Rectal smooth muscle tissue (tissue), 1 donor: ENCODE measurements around the gene CSRP1.
"Not testable (repeated sequence)": the region's sequence is repeated elsewhere in the genome, so short reads cannot be mapped to it uniquely, and the experiment has no call there.

Source experiments
- H3K27ac ChIP-seq: one replicate; pipeline ENCODE4 v1.7.0; 2013; ENCODE audit warnings: low read depth, low read length, inconsistent platforms
- H3K27me3 ChIP-seq: one replicate; pipeline ENCODE4 v1.7.0; 2013; ENCODE audit warnings: low read length; ENCODE audit not compliant: control insufficient read depth, insufficient read depth
- H3K36me3 ChIP-seq: one replicate; pipeline ENCODE4 v1.7.0; 2013; ENCODE audit warnings: low read length; ENCODE audit not compliant: control insufficient read depth, insufficient read depth
- H3K4me1 ChIP-seq: one replicate; pipeline ENCODE4 v1.7.0; 2013; ENCODE audit warnings: low read length; ENCODE audit not compliant: control insufficient read depth, insufficient read depth
- H3K4me3 ChIP-seq: one replicate; pipeline ENCODE4 v1.7.0; 2013; ENCODE audit warnings: low read length
- H3K9ac ChIP-seq: one replicate; pipeline ENCODE4 v1.7.0; 2013; ENCODE audit warnings: low read length

The CSRP1 gene

GRCh38 chr1:201483373-201483949 is 23.5 kb downstream of the CSRP1 start:
- H3K36me3 ChIP-seq: peaks cover 39% of the 10 kb centered on the region
- H3K4me3 ChIP-seq: no peak overlapping the region
- H3K27ac ChIP-seq: peak overlapping the region; percentile 72
- H3K27me3 ChIP-seq: no peaks in the 10 kb centered on the region
- peaks cover 25% of the 10 kb centered on the region for H3K4me1 ChIP-seq
- H3K9ac ChIP-seq: no peak overlapping the region

DNA sequence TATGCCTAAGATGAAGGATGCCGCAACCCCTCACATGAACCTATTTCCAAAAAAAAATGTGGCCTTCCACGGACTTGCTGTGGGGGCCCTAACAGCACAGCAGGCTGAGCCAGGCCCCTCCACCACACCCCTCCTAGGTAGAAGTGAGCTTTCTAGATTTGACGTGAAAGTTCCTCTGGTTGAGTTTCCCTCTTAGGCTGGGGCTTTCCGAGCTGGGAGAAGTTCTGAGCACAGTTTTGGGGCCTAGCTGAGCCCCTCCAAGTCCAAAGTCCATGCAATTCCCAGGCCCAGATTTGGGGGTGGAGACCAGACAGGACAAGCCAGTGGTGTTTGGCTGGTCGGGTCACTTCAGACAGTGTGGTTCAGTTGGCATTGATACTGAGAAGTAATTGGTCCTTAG is 24.2 kb downstream of the CSRP1 start:
- H3K27ac ChIP-seq: peak overlapping the region; percentile 76
- H3K9ac ChIP-seq: no peak overlapping the region
- H3K27me3 ChIP-seq: no peaks in the 10 kb centered on the region
- peaks cover 18% of the 10 kb centered on the region for H3K4me1 ChIP-seq
- H3K4me3 ChIP-seq: no peak overlapping the region
- H3K36me3 ChIP-seq: peaks cover 33% of the 10 kb centered on the region

DNA sequence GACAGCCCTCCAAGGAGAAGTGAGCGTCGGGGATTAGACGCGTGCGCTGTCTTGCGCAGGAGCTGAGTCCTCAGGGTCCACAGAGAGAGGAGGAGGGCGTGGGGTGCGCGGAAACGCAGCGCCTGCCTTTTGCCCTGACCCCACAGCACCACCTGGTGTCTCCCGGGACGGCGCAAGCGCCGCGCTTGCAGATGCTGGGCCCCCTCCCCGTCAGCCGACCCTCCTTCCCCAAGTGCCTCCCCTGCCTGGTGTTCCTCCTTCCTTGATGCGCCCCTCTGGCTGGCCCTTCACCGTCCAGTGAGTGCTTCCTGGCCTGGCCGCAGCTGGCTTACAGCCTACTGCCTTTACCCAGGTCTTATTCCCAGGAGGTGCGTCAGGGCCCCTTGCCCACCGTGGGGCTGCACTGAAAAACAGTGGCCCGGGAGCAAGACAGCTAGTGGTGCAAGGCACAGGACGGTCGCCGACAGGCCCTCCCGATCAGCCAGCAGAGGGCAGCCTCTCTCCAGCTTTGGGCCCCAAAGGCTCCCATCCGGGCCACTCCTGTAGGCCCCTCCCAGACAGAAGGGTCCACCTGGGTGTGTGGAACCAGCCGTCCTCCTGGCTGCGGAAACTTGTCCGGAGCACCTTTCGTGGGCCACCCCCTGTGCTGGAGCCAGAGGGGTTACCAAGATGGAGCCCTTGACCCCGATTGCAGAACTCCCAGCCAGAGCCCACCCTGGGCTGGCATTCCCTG is 25.0 kb downstream of the CSRP1 start:
- Histone ChIP-seq H3K27me3 (no peaks in the 10 kb centered on the region), H3K9ac (peak overlapping the region; percentile 25), H3K27ac (peak overlapping the region; percentile 76), H3K4me3 (peak overlapping the region; percentile 58), H3K4me1 (peaks cover 12% of the 10 kb centered on the region), H3K36me3 (peaks cover 29% of the 10 kb centered on the region)

DNA sequence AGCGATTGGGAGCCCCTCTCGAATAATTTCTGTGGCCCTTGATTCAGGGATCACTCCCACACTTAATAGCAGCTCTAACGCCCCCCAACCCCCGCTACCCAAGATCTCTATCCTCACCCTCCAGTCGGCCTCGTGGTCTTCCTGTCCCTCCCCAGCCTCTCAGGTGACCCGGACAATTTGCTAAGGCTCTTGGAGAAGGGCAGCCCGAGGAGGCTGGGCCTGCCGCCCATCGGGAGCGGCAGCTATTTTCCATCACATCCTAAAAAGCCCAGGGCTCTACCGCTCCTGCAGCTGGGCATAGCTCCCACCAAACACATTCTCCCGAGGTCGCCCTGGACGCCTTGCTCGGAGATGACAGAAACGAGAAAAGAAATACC is 25.9 kb downstream of the CSRP1 start:
- Histone ChIP-seq H3K27me3 (no peaks in the 10 kb centered on the region), H3K36me3 (peaks cover 23% of the 10 kb centered on the region), H3K4me3 (peak overlapping the region; percentile 58), H3K27ac (peak overlapping the region; percentile 76), H3K4me1 (peaks cover 11% of the 10 kb centered on the region), H3K9ac (no peak overlapping the region)

DNA sequence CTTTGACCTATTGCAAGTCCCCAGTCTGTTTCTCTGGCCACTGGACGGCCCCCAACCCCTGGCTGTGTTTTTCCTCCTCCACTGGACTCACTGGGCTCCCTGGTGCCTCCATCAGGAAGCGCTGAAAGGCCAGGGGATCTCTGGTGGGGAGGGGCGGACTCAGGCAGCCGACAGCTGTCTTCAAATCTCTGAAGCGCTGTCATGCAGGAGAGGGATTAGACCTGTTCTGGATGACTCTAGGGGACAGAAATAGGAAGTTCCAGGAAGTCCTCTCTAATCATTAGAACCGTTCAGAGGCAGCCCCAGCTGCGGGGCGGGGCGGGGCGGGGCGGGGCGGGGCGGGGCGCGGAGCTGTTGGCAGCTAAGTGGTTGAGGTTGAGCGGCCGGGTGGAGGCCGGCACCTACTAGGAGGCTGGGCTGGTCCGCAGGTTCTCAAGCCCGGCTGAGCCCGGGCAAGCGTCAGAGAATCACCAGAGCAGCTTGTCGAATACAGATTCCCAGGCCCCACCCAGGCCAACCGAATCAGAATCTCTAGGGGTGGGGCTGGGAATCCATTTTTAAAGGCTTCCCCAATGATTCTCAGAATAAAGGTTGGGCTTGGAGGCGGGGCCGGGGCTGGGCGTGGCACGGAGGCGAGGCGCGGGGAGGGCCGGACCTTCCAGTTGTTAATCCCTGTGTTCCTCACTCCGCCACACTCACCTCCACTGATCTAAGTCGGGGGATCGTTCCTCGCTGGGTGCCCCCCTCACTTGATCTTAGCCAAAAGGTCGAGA is 26.5 kb downstream of the CSRP1 start:
- Histone ChIP-seq H3K4me1 (peaks cover 8% of the 10 kb centered on the region), H3K36me3 (peaks cover 20% of the 10 kb centered on the region), H3K4me3 (peak overlapping the region; percentile 58), H3K27me3 (no peaks in the 10 kb centered on the region), H3K27ac (peak overlapping the region; percentile 76), H3K9ac (no peak overlapping the region)

DNA sequence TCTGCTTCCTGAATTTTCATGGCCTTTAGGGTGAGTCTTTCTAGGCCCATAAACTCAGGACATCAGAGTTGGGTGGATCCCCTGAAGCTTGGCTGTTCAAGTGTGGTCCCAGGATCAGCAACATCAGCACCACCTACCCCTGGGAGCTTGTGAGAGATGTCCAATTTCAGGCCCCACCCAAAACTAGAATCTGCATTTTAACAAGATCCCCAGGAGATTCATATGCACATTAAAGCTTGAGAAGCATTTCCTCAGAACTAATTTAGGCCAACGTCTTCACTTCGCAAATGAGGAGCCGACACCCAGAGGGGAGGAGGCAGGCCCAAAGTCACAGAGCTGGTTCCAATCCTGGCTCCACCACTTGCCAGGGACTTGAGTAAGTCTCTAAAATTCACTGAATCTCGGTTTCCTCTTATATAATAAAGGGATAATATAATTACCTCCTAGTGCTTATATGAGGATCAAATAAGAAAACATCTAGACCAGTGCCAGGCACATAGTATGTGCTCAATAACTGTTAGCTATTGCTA is 27.7 kb downstream of the CSRP1 start:
- peaks cover 8% of the 10 kb centered on the region for H3K4me1 ChIP-seq
- H3K36me3 ChIP-seq: peaks cover 9% of the 10 kb centered on the region
- H3K4me3 ChIP-seq: no peak overlapping the region
- peak overlapping the region; percentile 76 for H3K27ac ChIP-seq
- H3K27me3 ChIP-seq: no peaks in the 10 kb centered on the region
- H3K9ac ChIP-seq: no peak overlapping the region

DNA sequence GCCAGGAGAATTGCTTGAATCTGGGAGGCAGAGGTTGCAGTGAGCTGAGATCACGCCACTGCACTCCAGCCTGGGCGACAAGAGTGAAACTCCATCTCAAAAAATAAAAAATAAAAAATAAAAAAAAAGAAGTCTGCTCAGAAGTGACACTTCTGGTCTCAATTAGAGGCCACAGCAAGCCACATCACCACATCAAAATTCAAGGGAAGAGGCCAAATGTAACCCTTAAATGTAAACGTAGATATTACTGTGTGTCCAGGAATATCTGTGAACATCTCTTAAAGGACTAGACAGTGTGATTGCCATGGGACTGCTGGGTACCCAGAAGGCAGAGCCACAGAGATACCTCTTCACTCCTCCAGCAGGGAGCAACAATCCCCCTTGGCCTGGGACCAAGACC is 28.3 kb downstream of the CSRP1 start:
- H3K4me3 ChIP-seq, H3K4me1 ChIP-seq, H3K9ac ChIP-seq, H3K27ac ChIP-seq, H3K36me3 ChIP-seq, H3K27me3 ChIP-seq: not testable (repeated sequence)

- Histone ChIP-seq H3K9ac (no peak overlapping the region), H3K27me3 (no peaks in the 10 kb centered on the region), H3K4me1 (peaks cover 6% of the 10 kb centered on the region), H3K4me3 (no peak overlapping the region), H3K27ac (no peak overlapping the region), H3K36me3 (no peaks in the 10 kb centered on the region)
Observed at GRCh38 chr1:201476670-201477344, 30.1 kb downstream of the CSRP1 start.

DNA sequence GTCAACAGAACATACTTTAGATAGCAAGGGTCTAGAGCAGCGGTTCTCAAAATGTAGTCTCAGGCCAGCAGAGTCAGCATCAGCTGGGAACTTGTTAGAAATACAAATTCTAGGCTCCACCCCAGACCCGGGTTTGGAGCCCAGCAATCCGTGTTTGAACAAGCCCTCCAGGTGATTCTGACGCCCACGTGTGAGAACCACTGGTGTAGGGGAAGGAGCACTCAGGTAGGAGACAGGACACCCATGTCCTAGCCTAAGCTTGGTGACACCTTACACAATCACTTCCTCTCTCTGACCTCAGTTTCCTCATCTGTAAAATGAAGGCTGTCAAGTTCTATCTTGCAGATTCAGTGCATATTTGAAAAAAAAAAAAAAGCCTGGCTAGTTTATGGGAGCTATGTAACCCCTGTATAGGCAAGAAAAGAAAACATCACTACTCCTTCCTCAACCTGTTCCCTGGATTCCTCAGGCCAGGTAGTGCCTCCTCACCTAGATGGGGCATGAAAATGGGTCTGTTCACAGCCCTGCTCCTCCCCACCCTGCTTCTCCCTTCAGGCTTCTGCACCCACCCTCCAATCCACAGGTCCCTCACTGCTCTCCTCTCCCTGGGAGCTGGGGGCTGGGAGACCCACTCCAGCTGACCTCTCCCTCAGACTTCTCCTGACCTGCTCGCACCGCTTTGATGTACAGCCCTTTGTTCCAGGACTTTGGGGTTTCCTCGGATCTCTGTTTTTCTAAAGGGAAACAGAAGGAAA is 30.8 kb downstream of the CSRP1 start:
- no peak overlapping the region for H3K4me3 ChIP-seq
- no peak overlapping the region for H3K9ac ChIP-seq
- H3K4me1 ChIP-seq: peaks cover 4% of the 10 kb centered on the region
- no peaks in the 10 kb centered on the region for H3K36me3 ChIP-seq
- H3K27ac ChIP-seq: no peak overlapping the region
- no peaks in the 10 kb centered on the region for H3K27me3 ChIP-seq

- H3K27ac ChIP-seq: no peak overlapping the region
- no peaks in the 10 kb centered on the region for H3K27me3 ChIP-seq
- no peaks in the 10 kb centered on the region for H3K4me1 ChIP-seq
- no peaks in the 10 kb centered on the region for H3K36me3 ChIP-seq
- no peak overlapping the region for H3K4me3 ChIP-seq
- no peak overlapping the region for H3K9ac ChIP-seq
Observed at GRCh38 chr1:201475130-201475529, 31.8 kb downstream of the CSRP1 start.

GRCh38 chr1:201473296-201473695 is 33.6 kb downstream of the CSRP1 start:
- no peak overlapping the region for H3K9ac ChIP-seq
- peaks cover 6% of the 10 kb centered on the region for H3K4me1 ChIP-seq
- H3K27ac ChIP-seq: no peak overlapping the region
- H3K4me3 ChIP-seq: no peak overlapping the region
- no peaks in the 10 kb centered on the region for H3K27me3 ChIP-seq
- no peaks in the 10 kb centered on the region for H3K36me3 ChIP-seq
